Liver (tissue), 9 donors: ENCODE data around the gene PCED1B. TPM values are rescaled to one million over a fixed set of nuclear protein-coding genes. Genes with fewer than 3 reads are reported as not detected.
"Not testable (repeated sequence)": the region's sequence is repeated elsewhere in the genome, so short reads cannot be mapped to it uniquely, and the experiment has no call there.

ENCODE experiments used
- DNase-seq: peaks from one replicate; pipeline ENCODE4 v3.0.0-alpha.2; 2017; ENCODE audit warnings: low spot score
- H3K27ac ChIP-seq, 2 donors: one replicate each; pipeline ENCODE4 v1.7.0; 2013; ENCODE audit warnings: inconsistent platforms in 2 of 2, low read length in 2 of 2, control low read depth in 1 of 2, low read depth in 1 of 2, mild to moderate bottlenecking in 1 of 2
- H3K27me3 ChIP-seq, 4 donors: one replicate each; pipeline versions ENCODE4 v1.6.1 to v1.7.0; 2013; ENCODE audit warnings: low read length in 3 of 4, inconsistent platforms in 1 of 4, mild to moderate bottlenecking in 1 of 4, moderate library complexity in 1 of 4; ENCODE audit not compliant: control insufficient read depth in 4 of 4, insufficient read depth in 4 of 4
- H3K36me3 ChIP-seq, 4 donors: one replicate each; pipeline versions ENCODE4 v1.6.1 to v1.7.0; 2013; ENCODE audit warnings: low read length in 3 of 4, mild to moderate bottlenecking in 3 of 4, low read depth in 1 of 4, moderate library complexity in 1 of 4; ENCODE audit not compliant: control insufficient read depth in 4 of 4, insufficient read depth in 3 of 4
- H3K4me1 ChIP-seq, 4 donors: one replicate each; pipeline versions ENCODE4 v1.6.1 to v1.7.0; 2013; ENCODE audit warnings: low read length in 3 of 4, mild to moderate bottlenecking in 3 of 4, moderate library complexity in 1 of 4; ENCODE audit not compliant: control insufficient read depth in 4 of 4, insufficient read depth in 4 of 4
- H3K4me3 ChIP-seq, 3 donors: one replicate each; pipeline versions ENCODE4 v1.6.1 to v1.7.0; 2013; ENCODE audit warnings: low read length in 3 of 3, control low read depth in 1 of 3, low read depth in 1 of 3, mild to moderate bottlenecking in 1 of 3
- H3K9ac ChIP-seq, 2 donors: one replicate each; pipeline ENCODE4 v1.7.0; 2013; ENCODE audit warnings: low read length in 2 of 2, mild to moderate bottlenecking in 2 of 2, moderate library complexity in 2 of 2, control low read depth in 1 of 2, low read depth in 1 of 2
- H3K9me3 ChIP-seq, 4 donors: one replicate each; pipeline versions ENCODE4 v1.6.1 to v1.7.0; 2013; ENCODE audit warnings: low read length in 3 of 4; ENCODE audit not compliant: control insufficient read depth in 4 of 4
- ATF3 ChIP-seq: IDR thresholded peaks from 2 replicates; pipeline ENCODE4 v1.6.1; 2016; ENCODE audit warnings: antibody characterized with exemption
- EGR1 ChIP-seq, 2 donors: IDR thresholded peaks; 2 replicates each; pipeline ENCODE4 v1.6.1; 2016 to 2018; ENCODE audit warnings: antibody characterized with exemption in 2 of 2, low read depth in 2 of 2
- FOXA1 ChIP-seq: IDR thresholded peaks from 2 replicates; pipeline ENCODE4 v1.6.1; 2016; ENCODE audit warnings: antibody characterized with exemption
- FOXA2 ChIP-seq: IDR thresholded peaks from 2 replicates; pipeline ENCODE4 v1.6.1; 2016; ENCODE audit warnings: antibody characterized with exemption
- GABPA ChIP-seq, 2 donors: IDR thresholded peaks in 1 of 2; conservative IDR thresholded peaks in 1 of 2; 2 replicates each; pipeline ENCODE4 v1.6.1; 2016; ENCODE audit warnings: antibody characterized with exemption in 2 of 2, mild to moderate bottlenecking in 1 of 2, moderate library complexity in 1 of 2
- HNF4A ChIP-seq, 2 donors: conservative IDR thresholded peaks; 2 replicates each; pipeline ENCODE4 v1.6.1; 2016; ENCODE audit warnings: antibody characterized with exemption in 2 of 2, mild to moderate bottlenecking in 2 of 2
- HNF4G ChIP-seq: IDR thresholded peaks from 2 replicates; pipeline ENCODE4 v1.6.1; 2016; ENCODE audit warnings: antibody characterized with exemption
- JUND ChIP-seq, 2 donors: IDR thresholded peaks; 2 replicates each; pipeline ENCODE4 v1.6.1; 2016; ENCODE audit warnings: antibody characterized with exemption in 2 of 2
- MAX ChIP-seq: IDR thresholded peaks from 2 replicates; pipeline ENCODE4 v1.6.1; 2016; ENCODE audit warnings: antibody characterized with exemption
- NR2F2 ChIP-seq: IDR thresholded peaks from 2 replicates; pipeline ENCODE4 v1.6.1; 2016; ENCODE audit warnings: antibody characterized with exemption
- RAD21 ChIP-seq, 2 donors: IDR thresholded peaks; 2 replicates each; pipeline ENCODE4 v1.6.1; 2016; ENCODE audit warnings: antibody characterized with exemption in 2 of 2, mild to moderate bottlenecking in 2 of 2
- REST ChIP-seq: IDR thresholded peaks from 2 replicates; pipeline ENCODE4 v1.6.1; 2016; ENCODE audit warnings: antibody characterized with exemption, mild to moderate bottlenecking
- RXRA ChIP-seq, 2 donors: IDR thresholded peaks; 2 replicates each; pipeline ENCODE4 v1.6.1; 2017 to 2018; ENCODE audit warnings: antibody characterized with exemption in 2 of 2, mild to moderate bottlenecking in 1 of 2
- SP1 ChIP-seq: IDR thresholded peaks from 2 replicates; pipeline ENCODE4 v1.6.1; 2018; ENCODE audit warnings: antibody characterized with exemption, mild to moderate bottlenecking
- TAF1 ChIP-seq: conservative IDR thresholded peaks from 2 replicates; pipeline ENCODE4 v1.6.1; 2016; ENCODE audit warnings: antibody characterized with exemption, mild to moderate bottlenecking
- YY1 ChIP-seq: IDR thresholded peaks from 2 replicates; pipeline ENCODE4 v1.6.1; 2016; ENCODE audit warnings: antibody characterized with exemption, mild to moderate bottlenecking
- ZBTB33 ChIP-seq: IDR thresholded peaks from 2 replicates; pipeline ENCODE4 v1.6.1; 2016; ENCODE audit warnings: antibody characterized with exemption
- WGBS: extraction: QIAGEN DNeasy Blood & Tissue Kit; methylation state at CpG from one replicate; pipeline ENCODE4 v1.1.7; 2013; 5-methylcytosine and 5-hydroxymethylcytosine counted together
- polyA plus RNA-seq, 2 donors: library from polyadenylated mRNA; stranded (reverse) in 1 of 2; unstranded in 1 of 2; fragments of 200-250 nt in 1 of 2; fragments of >200 nt in 1 of 2; fragmentation: Nextera tagmentation in 1 of 2; extraction: Ambion mirVana in 1 of 2; gene quantifications; one replicate each; pipeline versions ENCODE4 v1.2.1 to v1.2.3, GENCODE V29; 2013 to 2015
- total RNA-seq, 2 donors: library from RNA; depleted of rRNA; stranded (reverse); fragments of >200 nt; gene quantifications; one replicate each; pipeline ENCODE4 v1.2.3, GENCODE V29; 2014
- donor health status: healthy.
- donor health status: healthy.
- donor health status: healthy.
- donor health status: healthy.
- donor health status: healthy.

PCED1B gene
- total and polyA plus RNA-seq, 4 donors, result 0.51 to 1.8 (median 1.1) TPM

GRCh38 chr12:47276621-47277309, 197.3 kb downstream of the PCED1B start:
- Histone ChIP-seq H3K4me3 (no peak overlapping the region), H3K4me1 (peaks cover 0 to 11% (median under 1%) of the 10 kb centered on the region in 4 donors), H3K9me3 (no peaks in the 10 kb centered on the region), H3K27ac (peak overlapping the region in 1 of 2 donors; percentile 53), H3K9ac (no peak overlapping the region), H3K27me3 (no peaks in the 10 kb centered on the region), H3K36me3 (no peaks in the 10 kb centered on the region)
- no peak for DNase-seq
- WGBS, result 28% methylated on average over 4 of the region's 4 CpGs
- TF ChIP-seq MAX (peak; percentile 29), FOXA2 (no peak), HNF4A (conservative IDR thresholded peaks at IDR 0.05) (peak; percentile 13 to 20), SP1 (peak; percentile 45), REST (peak; percentile 12), RAD21 (IDR thresholded peaks at IDR 0.05) (peak; percentile 35 to 42), JUND (IDR thresholded peaks at IDR 0.05) (no peak), ATF3 (no peak), ZBTB33 (peak; percentile 3), EGR1 (IDR thresholded peaks at IDR 0.05; ENCODE audit: low read depth in 2 of 2) (no peak), RXRA (IDR thresholded peaks at IDR 0.05) (peak; percentile 26 to 41), HNF4G (no peak), YY1 (peak; percentile 53), NR2F2 (peak; percentile 75), TAF1 (no peak), GABPA (IDR thresholded peaks at IDR 0.05 in 1 of 2, conservative IDR thresholded peaks at IDR 0.05 in 1 of 2) (peak; percentile 59), FOXA1 (no peak)

GRCh38 chr12:47277972-47278448, 198.6 kb downstream of the PCED1B start:
- WGBS, result 96% methylated on average over 1 of the region's 1 CpG
- Histone ChIP-seq H3K9me3 (no peaks in the 10 kb centered on the region), H3K4me1 (peaks cover 0 to 11% (median under 1%) of the 10 kb centered on the region in 4 donors), H3K36me3 (no peaks in the 10 kb centered on the region), H3K4me3 (no peak overlapping the region), H3K27me3 (no peaks in the 10 kb centered on the region), H3K9ac (no peak overlapping the region), H3K27ac (no peak overlapping the region)
- DNase-seq, result no peak
- TF ChIP-seq FOXA2 (no peak), EGR1 (IDR thresholded peaks at IDR 0.05; ENCODE audit: low read depth in 2 of 2) (no peak), SP1 (no peak), JUND (IDR thresholded peaks at IDR 0.05) (no peak), FOXA1 (no peak)

- H3K27me3 ChIP-seq, H3K9ac ChIP-seq, H3K4me3 ChIP-seq, H3K36me3 ChIP-seq, DNase-seq, H3K9me3 ChIP-seq, H3K27ac ChIP-seq: not testable (repeated sequence)
- 96% methylated on average over 8 of the region's 8 CpGs for WGBS
- peaks cover 0 to 11% (median under 1%) of the 10 kb centered on the region in 4 donors for H3K4me1 ChIP-seq
Measured at GRCh38 chr12:47279758-47280157, 200.3 kb downstream of the PCED1B start.
